PC-3 (cell line): ENCODE results near the gene CLTA. TPM values are rescaled to one million over a fixed set of nuclear protein-coding genes. Genes with fewer than 3 reads are reported as not detected.

Experiments
- ATAC-seq: fragments of 200-7000 bp; cut with Tn5 transposase; 2 replicates; pipeline ENCODE4 v1.9.1; 2020; ENCODE audit warnings: mild to moderate bottlenecking, moderate library complexity
- BruUV-seq: library from RNA; stranded (reverse); fragments of 400-500 nt; replicated peaks from 2 replicates; lab custom pipeline; 2021; lab: Mats Ljungman, UMichigan
- CTCF ChIA-PET: fragments of 300-600 bp; sonication (Branson Sonifier 250); formaldehyde crosslinking; loops from one replicate; lab custom pipeline; 2022; ENCODE audit warnings: antibody characterized with exemption; lab: Charles Lee
- POLR2A ChIA-PET: fragments of 300-600 bp; sonication (Branson Sonifier 250); formaldehyde crosslinking; loops from one replicate; lab custom pipeline; 2022; ENCODE audit warnings: antibody characterized with exemption; ENCODE audit not compliant: unreplicated experiment; lab: Charles Lee
- DNase-seq: peaks from one replicate; pipeline ENCODE4 v3.0.0-alpha.2; 2015
- H2AFZ ChIP-seq: fragments of 300-600 bp; sonication (generic); 2 replicates; pipeline ENCODE4 v1.6.0; 2016; ENCODE audit warnings: antibody characterized with exemption, low read length
- H3F3A ChIP-seq: fragments of 300-600 bp; sonication (generic); one replicate; pipeline ENCODE4 v1.6.0; 2017; ENCODE audit warnings: antibody characterized with exemption, low read length, control low read depth, mild to moderate bottlenecking; ENCODE audit not compliant: unreplicated experiment
- H3K27ac ChIP-seq: fragments of 300-600 bp; sonication (generic); 2 replicates; pipeline ENCODE4 v1.5.1; 2016; ENCODE audit warnings: mild to moderate bottlenecking, low read length
- H3K27me3 ChIP-seq: fragments of 300-600 bp; sonication (generic); 2 replicates; pipeline ENCODE4 v1.6.1; 2016; ENCODE audit warnings: low read length, mixed read lengths
- H3K36me3 ChIP-seq: fragments of 300-600 bp; sonication (generic); 2 replicates; pipeline ENCODE4 v1.6.1; 2016; ENCODE audit warnings: low read depth, mixed run types, low read length, mixed read lengths
- H3K4me1 ChIP-seq: fragments of 300-600 bp; sonication (generic); 2 replicates; pipeline ENCODE4 v1.5.1; 2016; ENCODE audit warnings: low read length; ENCODE audit not compliant: insufficient read depth
- H3K4me2 ChIP-seq: fragments of 300-600 bp; sonication (generic); 2 replicates; pipeline ENCODE4 v1.6.0; 2016; ENCODE audit warnings: low read length
- H3K4me3 ChIP-seq: fragments of 300-600 bp; sonication (generic); 2 replicates; pipeline ENCODE4 v1.5.1; 2016; ENCODE audit warnings: mild to moderate bottlenecking, low read length, mixed read lengths
- H3K79me2 ChIP-seq: fragments of 300-600 bp; sonication (generic); 2 replicates; pipeline ENCODE4 v1.6.1; 2017; ENCODE audit warnings: low read length, mixed read lengths
- H3K9ac ChIP-seq: fragments of 300-600 bp; sonication (generic); 2 replicates; pipeline ENCODE4 v1.6.0; 2016; ENCODE audit warnings: mild to moderate bottlenecking, low read length
- H3K9me2 ChIP-seq: fragments of 300-600 bp; sonication (generic); replicated peaks from 2 replicates; pipeline ENCODE4 v1.6.1; 2016; ENCODE audit warnings: mixed run types, low read length, mixed read lengths
- H3K9me3 ChIP-seq: fragments of 300-600 bp; sonication (generic); 2 replicates; pipeline ENCODE4 v1.6.1; 2016; ENCODE audit warnings: low read length, mixed read lengths
- H4K20me1 ChIP-seq: fragments of 300-600 bp; sonication (generic); 2 replicates; pipeline ENCODE4 v1.6.1; 2016; ENCODE audit warnings: low read length, mixed read lengths
- EZH2 ChIP-seq: fragments of 300-600 bp; sonication (generic); IDR thresholded peaks from one replicate; pipeline ENCODE4 v1.6.1; 2017; ENCODE audit warnings: antibody characterized with exemption, mild to moderate bottlenecking, low read length; ENCODE audit not compliant: unreplicated experiment
- EZH2phosphoT487 ChIP-seq: fragments of 300-600 bp; sonication (generic); IDR thresholded peaks from 2 replicates; pipeline ENCODE4 v1.6.1; 2018; ENCODE audit warnings: mild to moderate bottlenecking, antibody characterized with exemption, low read length, borderline replicate concordance
- intact Hi-C: fragments of 100-400 bp; cut with micrococcal nuclease; formaldehyde crosslinking; loops from 2 replicates; pipeline ENCODE4 v1.9.0; 2023
- total RNA-seq: library from RNA; depleted of rRNA; stranded (reverse); fragments of >200 nt; gene quantifications from 2 replicates; pipeline ENCODE4 v1.2.3, GENCODE V29; 2014
- TF ChIP-seq, protein P1 (sequence below): fragments of 300-600 bp; sonication (generic); conservative IDR thresholded peaks from 2 replicates; pipeline ENCODE4 v1.5.1; 2017; ENCODE audit warnings: antibody characterized with exemption, low read depth, mild to moderate bottlenecking, low read length

CLTA gene
- total RNA-seq, 1 experiment from 2014 or later: 259 TPM

DNA sequence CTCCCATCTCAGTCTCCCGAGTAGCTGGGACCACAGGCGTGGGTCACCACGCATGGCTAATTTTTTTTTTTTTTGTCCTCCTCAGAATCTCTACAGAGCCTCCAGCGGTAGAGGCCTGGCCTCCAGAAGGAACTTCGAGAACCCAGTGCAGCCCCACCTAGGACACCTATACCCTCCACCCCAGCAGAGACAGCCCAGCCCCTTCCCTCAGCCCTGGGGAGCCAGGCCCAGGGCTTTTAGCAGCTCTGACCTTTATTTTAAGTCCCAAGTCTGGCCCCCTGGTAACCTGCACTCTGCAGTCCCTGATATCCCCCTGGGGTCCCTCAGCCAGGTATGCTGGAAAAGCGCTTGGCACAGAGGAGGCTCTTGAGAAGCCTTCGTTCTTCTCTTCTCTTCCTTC is 49.0 kb upstream of the CLTA start:
- Histone ChIP-seq H3K36me3 (no peaks in the 10 kb centered on the region), H3K27me3 (no peaks in the 10 kb centered on the region), H3K4me1 (peaks cover 18% of the 10 kb centered on the region), H3K9me3 (no peaks in the 10 kb centered on the region), H3K9ac (no peak overlapping the region), H3K4me2 (no peak overlapping the region), H4K20me1 (no peaks in the 10 kb centered on the region), H3K79me2 (no peaks in the 10 kb centered on the region), H3K4me3 (no peak overlapping the region), H3K9me2 (no peaks in the 10 kb centered on the region), H3F3A (no peaks in the 10 kb centered on the region), H2AFZ (no peak overlapping the region), H3K27ac (no peak overlapping the region)
- ChIA-PET CTCF (no interaction called here), POLR2A (no interaction called here)
- DNase-seq (no peak), ATAC-seq (no peak)
- no TSS peak for BruUV-seq
- intact Hi-C loops: no loop called here
- TF ChIP-seq EZH2phosphoT487 (no peak), EZH2 (no peak)
- TF ChIP-seq, protein P1, sequence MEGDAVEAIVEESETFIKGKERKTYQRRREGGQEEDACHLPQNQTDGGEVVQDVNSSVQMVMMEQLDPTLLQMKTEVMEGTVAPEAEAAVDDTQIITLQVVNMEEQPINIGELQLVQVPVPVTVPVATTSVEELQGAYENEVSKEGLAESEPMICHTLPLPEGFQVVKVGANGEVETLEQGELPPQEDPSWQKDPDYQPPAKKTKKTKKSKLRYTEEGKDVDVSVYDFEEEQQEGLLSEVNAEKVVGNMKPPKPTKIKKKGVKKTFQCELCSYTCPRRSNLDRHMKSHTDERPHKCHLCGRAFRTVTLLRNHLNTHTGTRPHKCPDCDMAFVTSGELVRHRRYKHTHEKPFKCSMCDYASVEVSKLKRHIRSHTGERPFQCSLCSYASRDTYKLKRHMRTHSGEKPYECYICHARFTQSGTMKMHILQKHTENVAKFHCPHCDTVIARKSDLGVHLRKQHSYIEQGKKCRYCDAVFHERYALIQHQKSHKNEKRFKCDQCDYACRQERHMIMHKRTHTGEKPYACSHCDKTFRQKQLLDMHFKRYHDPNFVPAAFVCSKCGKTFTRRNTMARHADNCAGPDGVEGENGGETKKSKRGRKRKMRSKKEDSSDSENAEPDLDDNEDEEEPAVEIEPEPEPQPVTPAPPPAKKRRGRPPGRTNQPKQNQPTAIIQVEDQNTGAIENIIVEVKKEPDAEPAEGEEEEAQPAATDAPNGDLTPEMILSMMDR: no peak

DNA sequence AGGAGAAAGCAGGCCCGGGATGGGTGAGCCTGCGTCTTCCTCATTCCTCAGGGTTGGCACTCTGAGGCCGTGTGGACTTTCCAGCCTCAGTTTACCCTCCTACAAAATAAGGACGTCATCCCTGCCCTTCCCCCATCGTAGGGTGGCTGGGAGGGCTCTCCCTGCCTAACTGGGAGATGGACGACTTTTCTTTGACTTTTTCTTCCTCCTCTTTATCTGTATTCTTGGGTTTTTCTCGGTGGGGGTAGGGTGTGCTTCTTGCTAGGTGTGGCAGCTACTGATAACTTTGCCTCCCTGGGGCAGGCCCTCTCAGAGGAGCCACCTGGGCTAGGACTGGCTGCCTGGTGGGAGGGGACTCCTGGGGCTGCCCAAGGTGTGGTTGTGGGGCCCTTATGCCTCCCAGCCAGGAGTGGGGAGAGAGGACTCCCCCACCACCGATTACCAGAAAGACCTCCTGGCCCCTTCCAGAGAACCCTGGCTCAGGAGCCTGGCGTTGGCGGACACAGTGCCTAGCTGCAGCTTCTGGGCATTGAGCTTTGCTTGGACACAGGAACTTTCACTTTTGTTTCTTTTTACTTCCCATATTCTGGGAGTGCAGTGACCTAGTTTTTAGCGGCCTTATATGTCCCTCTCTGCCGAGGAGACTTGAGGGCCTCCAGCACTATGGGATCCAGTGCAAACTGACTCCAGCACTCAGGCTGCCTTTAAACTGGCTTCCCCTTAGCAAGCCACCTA is 48.0 kb upstream of the CLTA start:
- Histone ChIP-seq H3K36me3 (no peaks in the 10 kb centered on the region), H4K20me1 (no peaks in the 10 kb centered on the region), H3F3A (no peaks in the 10 kb centered on the region), H3K27ac (no peak overlapping the region), H2AFZ (no peak overlapping the region), H3K9me3 (no peaks in the 10 kb centered on the region), H3K9ac (no peak overlapping the region), H3K79me2 (no peaks in the 10 kb centered on the region), H3K27me3 (no peaks in the 10 kb centered on the region), H3K4me3 (no peak overlapping the region), H3K4me2 (no peak overlapping the region), H3K4me1 (peaks cover 13% of the 10 kb centered on the region), H3K9me2 (no peaks in the 10 kb centered on the region)
- no peak for DNase-seq
- CTCF ChIA-PET: interaction anchor here (0.6 kb wide), 1 partner anchor 23 kb away, joined by 10 read pairs; no protein-coding TSS in a partner anchor
- no peak for TF ChIP-seq EZH2
- no peak for TF ChIP-seq EZH2phosphoT487
- TF ChIP-seq, protein P1: no peak
- POLR2A ChIA-PET: no interaction called here
- ATAC-seq: no peak
- intact Hi-C loops: no loop called here
- no TSS peak for BruUV-seq

GRCh38 chr9:36143245-36143641 is 47.5 kb upstream of the CLTA start:
- CTCF ChIA-PET: no interaction called here
- H3K36me3 ChIP-seq: no peaks in the 10 kb centered on the region
- H3K27me3 ChIP-seq: no peaks in the 10 kb centered on the region
- H4K20me1 ChIP-seq: no peaks in the 10 kb centered on the region
- H3F3A ChIP-seq: no peaks in the 10 kb centered on the region
- H3K4me1 ChIP-seq: peaks cover 15% of the 10 kb centered on the region
- H3K27ac ChIP-seq: no peak overlapping the region
- H3K9ac ChIP-seq: no peak overlapping the region
- no peak overlapping the region for H3K4me2 ChIP-seq
- H3K9me3 ChIP-seq: no peaks in the 10 kb centered on the region
- no TSS peak for BruUV-seq
- TF ChIP-seq EZH2phosphoT487 (no peak), EZH2 (no peak)
- TF ChIP-seq, protein P1: no peak
- no peak for ATAC-seq
- DNase-seq: no peak
- H3K4me3 ChIP-seq: no peak overlapping the region
- no peaks in the 10 kb centered on the region for H3K9me2 ChIP-seq
- H2AFZ ChIP-seq: no peak overlapping the region
- POLR2A ChIA-PET: no interaction called here
- intact Hi-C loops: no loop called here
- no peaks in the 10 kb centered on the region for H3K79me2 ChIP-seq
